AG04450 (cell line): Measurements from ENCODE around the gene CD3D. TPM values are rescaled to one million over a fixed set of nuclear protein-coding genes. Genes with fewer than 3 reads are reported as not detected.

ENCODE experiments used
- CTCF ChIA-PET: fragments of 300-600, 350-600 bp; formaldehyde crosslinking; extraction: SDS; loops from one replicate; lab custom pipeline; 2022; ENCODE audit warnings: antibody characterized with exemption, inconsistent platforms; lab: Charles Lee
- POLR2A ChIA-PET: fragments of 350-600 bp; formaldehyde crosslinking; extraction: SDS; loops from one replicate; lab custom pipeline; 2021; ENCODE audit warnings: antibody characterized with exemption, inconsistent platforms; lab: Yijun Ruan, JAX
- DNase-seq: peaks from one replicate; pipeline ENCODE4 v3.0.0-alpha.2; 2011; ENCODE audit warnings: low read depth, low spot score
- H3K27ac ChIP-seq: one replicate; pipeline ENCODE4 v1.5.1; 2012; ENCODE audit warnings: low read depth, low read length, control low read depth
- H3K27me3 ChIP-seq: one replicate; pipeline ENCODE4 v1.6.0; 2012; ENCODE audit warnings: low read length; ENCODE audit not compliant: control insufficient read depth, insufficient read depth
- H3K4me3 ChIP-seq: 2 replicates; pipeline ENCODE4 v1.5.1; 2011; ENCODE audit warnings: mild to moderate bottlenecking, low read depth, low read length, control low read depth
- H3K9me3 ChIP-seq: 2 replicates; pipeline ENCODE4 v1.5.1; 2012; ENCODE audit warnings: low read length; ENCODE audit not compliant: control insufficient read depth, insufficient read depth
- CTCF ChIP-seq: IDR thresholded peaks from 2 replicates; pipeline ENCODE4 v1.5.1; 2011; ENCODE audit warnings: low read depth, low read length, control low read depth, inconsistent platforms
- polyA plus RNA-seq: library from polyadenylated mRNA; depleted of rRNA; stranded (reverse); fragments of >200 nt; gene quantifications from 2 replicates; pipeline ENCODE4 v1.2.3, GENCODE V29; 2011

CD3D gene
- polyA plus RNA-seq, 1 experiment = not detected

GRCh38 chr11:118295815-118296454 is 46.6 kb downstream of the CD3D start:
- TF ChIP-seq CTCF = peak; percentile 43
- Histone ChIP-seq H3K27ac (no peak overlapping the region), H3K9me3 (no peaks in the 10 kb centered on the region), H3K4me3 (no peak overlapping the region), H3K27me3 (no peaks in the 10 kb centered on the region)
- ChIA-PET POLR2A (no interaction called here), CTCF (interaction anchor here (0.8 to 1.5 kb wide), 6 partner anchors 13 to 125 kb away, joined by 3 to 4 read pairs (median 4); no protein-coding TSS in a partner anchor)
- no peak for DNase-seq

GRCh38 chr11:118295199-118295598 is 47.3 kb downstream of the CD3D start:
- POLR2A ChIA-PET = no interaction called here

GRCh38 chr11:118294053-118294452 is 48.5 kb downstream of the CD3D start:
- no peaks in the 10 kb centered on the region for H3K27me3 ChIP-seq
- TF ChIP-seq CTCF = no peak
- H3K27ac ChIP-seq = no peak overlapping the region
- CTCF ChIA-PET = interaction anchor here (0.6 kb wide), 1 partner anchor 169 kb away, joined by 3 read pairs; no protein-coding TSS in a partner anchor
- POLR2A ChIA-PET = no interaction called here
- DNase-seq = no peak
- H3K9me3 ChIP-seq = no peaks in the 10 kb centered on the region
- no peak overlapping the region for H3K4me3 ChIP-seq

More at GRCh38 chr11:118295199-118295598, 47.3 kb downstream of the CD3D start:
- Histone ChIP-seq H3K4me3 (no peak overlapping the region), H3K27ac (no peak overlapping the region), H3K27me3 (no peaks in the 10 kb centered on the region), H3K9me3 (no peaks in the 10 kb centered on the region)
- CTCF ChIA-PET = interaction anchor here (0.8 to 1.5 kb wide), 6 partner anchors 14 to 124 kb away, joined by 3 to 4 read pairs (median 4); no protein-coding TSS in a partner anchor
- DNase-seq = no peak
- no peak for TF ChIP-seq CTCF

DNA sequence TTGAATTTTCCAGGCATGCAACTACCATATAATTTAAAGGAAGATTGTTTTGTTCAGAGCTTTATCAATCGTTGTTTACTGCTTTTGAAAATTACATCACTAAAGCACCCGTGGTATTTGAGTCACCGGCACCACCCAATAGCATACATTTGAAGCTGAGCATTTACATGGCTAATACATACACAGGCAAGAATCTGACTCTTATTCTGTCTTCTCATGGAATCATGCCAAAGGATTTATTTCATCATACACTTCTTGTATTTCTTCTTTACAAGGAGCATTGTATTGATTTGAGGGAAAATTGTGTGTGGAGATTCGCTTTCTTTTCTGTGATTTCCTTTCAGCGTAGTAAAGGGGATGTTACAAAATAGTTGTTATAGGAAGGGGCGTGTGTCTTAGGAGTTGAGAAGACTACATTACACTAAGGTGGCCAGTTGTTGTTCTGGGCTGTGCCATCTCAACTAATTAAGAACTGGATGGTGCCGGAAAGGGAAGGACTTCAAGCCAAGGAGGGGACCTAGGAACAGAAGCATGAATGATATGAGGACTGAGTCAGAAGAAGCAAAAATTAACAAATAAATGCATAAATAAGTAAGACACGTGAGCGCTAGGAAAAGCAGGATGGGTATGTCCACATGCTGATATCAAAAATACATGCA is 50.9 kb downstream of the CD3D start:
- CTCF ChIA-PET = interaction anchor here (0.6 kb wide), 1 partner anchor 61 kb away, joined by 3 read pairs; no protein-coding TSS in a partner anchor
- H3K27me3 ChIP-seq = no peaks in the 10 kb centered on the region
- no peak for DNase-seq

More for the DNA sequence above, 50.9 kb downstream of the CD3D start:
- H3K4me3 ChIP-seq = no peak overlapping the region
- no peak overlapping the region for H3K27ac ChIP-seq
- POLR2A ChIA-PET = no interaction called here
- TF ChIP-seq CTCF = no peak
- no peaks in the 10 kb centered on the region for H3K9me3 ChIP-seq
